ENCODE measurements around the gene SMIM9.
"Not testable (repeated sequence)": the region's sequence is repeated elsewhere in the genome, so short reads cannot be mapped to it uniquely, and the experiment has no call there.

Gene SMIM9

DNA sequence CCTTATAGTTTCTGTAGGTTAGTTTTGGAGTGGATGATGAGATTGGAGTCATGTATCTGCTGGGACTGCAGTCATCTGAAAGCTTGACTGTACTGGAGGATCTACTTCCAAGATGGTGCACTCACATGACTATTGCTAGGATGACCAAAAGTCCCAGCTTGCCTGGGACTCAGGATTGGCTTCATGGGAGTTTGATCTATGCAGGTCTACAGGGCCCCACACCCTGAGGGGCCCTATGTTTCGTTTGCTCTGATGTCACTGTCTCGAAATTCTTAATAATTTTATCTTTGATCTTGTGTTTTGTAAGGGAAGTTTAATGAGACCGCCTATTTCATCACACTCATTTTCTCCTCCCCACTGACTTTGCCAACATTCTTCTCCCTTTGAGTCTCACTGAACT is at the start of gene SMIM9:
Gene SMIM9 (minus strand): TSS at position 101 of the 400 bp plus-strand sequence. CDS start 3,806 bp downstream, outside the sequence.
- no peak for DNase-seq

DNA sequence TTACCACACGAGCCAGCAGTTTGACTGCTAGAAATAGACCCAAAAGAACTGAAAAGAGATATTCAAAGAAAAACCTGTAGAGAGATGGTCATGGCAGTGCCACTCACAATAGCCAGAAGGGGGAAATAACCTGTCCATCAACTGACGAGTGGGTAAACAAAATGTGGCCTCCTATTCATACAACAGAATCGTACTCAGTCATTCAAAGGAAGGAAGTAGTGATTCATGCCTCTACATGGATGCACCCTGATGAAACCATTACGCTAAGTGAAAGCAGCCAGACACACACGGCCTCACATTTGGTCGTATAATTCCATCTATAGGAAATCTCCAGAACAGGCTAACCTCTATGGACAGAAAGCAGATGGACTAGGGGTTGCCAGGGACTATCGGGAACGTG is 49.6 kb upstream of the SMIM9 start:
- not testable (repeated sequence) for DNase-seq

DNA sequence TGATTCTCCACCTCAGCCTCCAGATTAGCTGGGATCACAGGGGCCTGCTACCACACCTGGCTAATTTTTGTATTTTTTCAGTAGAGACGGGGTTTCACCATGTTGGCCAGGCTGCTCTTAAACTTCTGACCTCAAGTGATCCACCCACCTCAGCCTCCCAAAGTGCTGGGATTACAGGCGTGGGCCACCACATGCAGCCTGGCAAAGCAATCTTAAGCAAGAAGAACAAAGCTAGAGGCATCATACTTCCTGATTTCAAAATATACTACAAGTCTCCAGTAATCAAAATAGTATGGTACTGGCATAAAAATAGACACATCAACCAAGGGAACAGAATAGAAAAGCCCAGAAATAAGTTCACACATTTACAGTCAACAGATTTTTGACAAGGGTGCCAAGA is 38.9 kb upstream of the SMIM9 start:
- no peak for DNase-seq

DNA sequence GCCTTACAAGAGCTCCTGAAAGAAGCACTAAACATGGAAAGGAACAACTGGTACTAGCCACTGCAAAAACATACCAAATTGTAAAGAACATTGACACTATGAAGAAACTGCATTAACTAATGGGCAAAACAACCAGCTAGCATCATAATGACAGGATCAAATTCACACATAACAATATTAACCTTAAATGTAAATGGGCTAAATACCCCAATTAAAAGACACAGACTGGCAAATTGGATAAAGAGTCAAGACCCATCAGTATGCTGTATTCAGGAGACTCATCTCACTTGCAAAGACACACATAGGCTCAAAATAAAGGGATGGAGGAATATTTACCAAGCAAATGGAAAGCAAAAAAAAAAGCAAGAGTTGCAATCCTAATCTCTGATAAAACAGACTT is 34.1 kb upstream of the SMIM9 start:
- DNase-seq, result not testable (repeated sequence)

DNA sequence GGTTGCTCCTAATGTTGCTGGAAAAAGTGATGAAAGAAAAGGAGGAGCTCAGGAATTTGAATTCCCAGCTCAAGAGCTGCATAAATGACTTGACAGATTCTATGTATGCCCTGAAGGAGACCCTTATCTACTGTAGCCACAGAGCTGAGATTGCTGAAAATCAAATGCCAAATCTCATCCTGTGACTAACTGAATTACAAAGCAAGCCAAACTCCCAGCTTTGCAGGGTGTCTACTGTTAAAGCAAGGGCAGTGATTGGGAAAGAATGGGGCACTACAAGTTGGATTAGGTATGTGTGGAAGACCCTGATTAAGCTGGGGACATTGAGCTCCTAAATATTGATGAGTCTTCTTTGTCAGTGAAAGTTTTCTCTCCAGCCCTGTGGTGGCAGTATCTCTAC is 20.8 kb upstream of the SMIM9 start:
- DNase-seq, result no peak

DNA sequence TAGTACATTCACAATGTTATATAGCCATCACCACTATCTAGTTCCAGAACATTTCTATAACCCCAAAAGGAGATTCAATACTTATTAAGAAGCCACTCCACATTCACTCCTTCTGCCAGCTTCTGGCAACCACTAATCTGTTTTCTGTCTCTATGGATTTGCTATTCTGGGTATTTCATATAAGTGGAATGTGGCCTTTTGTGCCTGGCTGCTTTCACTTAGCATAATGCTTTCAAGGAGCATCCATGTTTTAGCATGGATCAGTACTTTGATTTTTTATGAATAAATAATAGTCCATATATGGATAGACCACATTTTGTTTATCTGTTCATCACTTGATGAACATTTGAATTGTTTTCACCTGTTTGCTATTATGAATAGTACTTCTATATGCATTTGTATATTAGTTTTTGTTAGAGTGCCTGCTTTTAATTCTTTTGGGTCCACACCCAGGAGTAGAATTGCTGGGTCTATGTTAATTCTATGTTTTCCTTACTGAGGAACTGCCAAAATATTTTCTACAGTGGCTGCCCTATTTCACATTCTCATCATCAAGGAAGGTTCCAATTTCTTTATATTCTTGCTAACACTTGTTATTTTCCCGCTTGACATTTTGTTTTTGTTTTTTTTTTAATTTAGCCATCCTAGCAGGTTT is 16.6 kb upstream of the SMIM9 start:
- DNase-seq, result no peak

DNA sequence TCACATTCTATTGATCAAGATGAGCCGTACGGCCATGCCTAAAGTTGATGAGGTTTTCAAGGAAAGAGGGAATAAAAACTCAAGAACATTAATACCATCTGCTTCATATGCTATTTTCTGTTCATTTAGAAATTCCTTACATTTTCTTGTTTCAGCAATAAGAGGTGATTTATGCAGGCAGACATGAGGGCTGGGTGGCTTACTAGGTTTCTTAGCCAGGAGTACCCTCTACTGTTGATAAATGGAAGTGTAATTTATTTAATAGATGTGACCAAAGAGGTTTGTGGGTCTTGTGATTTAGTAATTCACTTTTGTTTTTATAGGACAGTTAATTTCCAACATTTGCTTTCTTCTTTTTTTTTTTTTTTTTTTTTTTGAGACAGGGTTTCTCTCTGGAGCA is 6.4 kb upstream of the SMIM9 start:
- no peak for DNase-seq

DNA sequence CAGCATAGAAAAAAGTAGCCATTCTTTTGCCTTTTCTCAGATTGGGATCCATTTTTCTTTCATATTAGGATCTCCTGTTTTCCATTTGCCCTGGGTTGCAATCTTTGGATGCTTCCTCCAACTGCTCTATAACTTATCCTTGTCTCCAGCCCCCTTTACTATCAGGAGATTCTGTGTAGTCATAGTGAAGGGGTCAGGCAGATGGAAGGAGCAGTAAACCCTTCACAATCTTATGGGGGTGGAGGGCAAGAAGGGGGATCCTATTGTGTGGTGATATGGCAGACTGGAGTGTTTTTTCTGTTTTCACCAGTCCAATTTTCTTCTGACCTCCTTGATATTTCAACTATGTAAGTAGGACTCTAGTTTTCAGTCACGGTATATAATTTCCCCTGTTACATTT is 1.7 kb upstream of the SMIM9 start:
- DNase-seq, result no peak

DNA sequence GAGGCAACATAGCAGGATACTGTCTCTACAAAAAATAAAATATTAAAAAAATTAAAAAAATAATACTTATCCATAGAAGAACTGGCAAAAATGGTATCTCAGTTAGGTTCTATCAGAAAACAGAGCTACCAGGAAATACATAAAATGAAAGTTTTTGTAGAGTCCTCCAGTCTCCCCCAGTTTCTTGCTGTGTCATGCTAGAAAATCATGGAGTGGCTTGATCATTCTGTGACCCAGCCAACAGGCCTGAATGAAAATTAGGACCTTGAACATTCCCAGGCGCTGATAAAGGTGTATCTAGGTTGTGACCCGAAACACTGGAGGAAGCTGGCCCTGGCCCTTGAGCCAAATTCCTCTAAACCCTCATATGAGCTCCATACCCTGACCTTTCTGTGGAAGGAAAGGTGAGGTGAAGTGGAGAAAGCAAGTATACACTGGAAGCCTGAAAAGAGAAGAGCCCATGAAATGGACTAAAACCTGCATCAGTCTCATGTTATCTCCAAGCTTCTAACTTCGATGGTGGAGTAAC is 652 bp downstream of the SMIM9 start:
- DNase-seq, result no peak

DNA sequence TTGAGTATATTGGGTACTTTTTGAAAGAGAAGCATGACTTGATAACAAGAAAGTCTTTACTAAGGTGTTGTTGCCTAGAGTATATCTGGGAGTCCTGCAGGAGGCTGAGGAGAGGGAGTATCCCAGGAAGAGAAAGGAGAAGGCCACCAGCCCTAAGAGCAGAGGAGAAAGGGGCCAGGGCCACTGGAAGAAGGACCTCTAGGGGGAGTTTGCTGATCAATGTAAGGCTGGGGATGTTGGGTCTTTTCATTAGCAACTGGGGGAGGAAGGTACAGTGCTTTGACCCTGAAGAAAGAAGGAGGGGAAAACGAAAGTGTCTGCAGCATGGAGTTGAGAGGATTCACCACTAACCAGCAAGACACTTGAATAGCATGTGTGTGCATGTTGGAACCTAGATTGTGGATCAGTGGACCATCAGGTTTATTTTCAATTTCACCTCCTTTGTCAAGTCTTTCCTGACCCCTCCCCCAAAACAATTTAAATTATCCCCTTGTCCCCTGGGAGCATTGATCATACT is 4.5 kb downstream of the SMIM9 start:
- no peak for DNase-seq

DNA sequence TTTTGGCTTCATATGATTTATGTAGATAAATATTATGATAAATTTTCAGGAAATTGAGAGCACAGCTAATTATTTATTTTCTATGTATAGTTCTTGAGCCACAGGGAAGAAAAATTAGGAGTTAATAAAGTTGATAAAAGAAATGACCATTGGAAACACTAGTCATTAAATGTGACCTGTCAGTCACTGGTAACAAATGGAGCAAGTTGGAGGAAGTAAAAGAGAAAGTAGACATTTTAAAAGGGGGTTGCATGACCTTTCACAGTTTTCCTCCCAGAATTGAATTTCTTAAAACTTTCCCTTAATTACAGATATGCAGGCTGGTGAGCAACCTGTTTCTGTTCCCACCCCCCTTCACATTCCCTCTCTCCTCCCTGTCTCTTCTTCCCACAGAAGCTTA is 5.3 kb downstream of the SMIM9 start:
- DNase-seq, result no peak

DNA sequence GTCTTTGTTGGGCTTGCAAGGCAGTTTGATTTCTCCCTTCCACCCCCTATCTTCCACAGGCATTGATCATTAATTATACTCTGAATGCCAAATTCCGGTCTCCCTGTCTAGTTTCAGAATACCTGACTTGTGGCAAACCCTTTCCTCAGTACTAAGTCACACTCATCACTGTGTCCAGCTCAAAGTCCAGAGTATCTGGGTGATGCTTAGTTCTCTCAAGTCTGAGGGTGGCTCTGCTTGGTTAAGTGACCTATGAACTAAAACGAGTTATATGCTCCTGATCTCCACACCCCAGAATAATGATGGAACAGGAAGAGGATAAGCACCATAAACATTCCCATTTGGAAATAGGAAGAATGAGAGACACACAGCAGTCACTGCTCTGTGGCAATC is 6.5 kb downstream of the SMIM9 start:
- DNase-seq, result no peak

DNA sequence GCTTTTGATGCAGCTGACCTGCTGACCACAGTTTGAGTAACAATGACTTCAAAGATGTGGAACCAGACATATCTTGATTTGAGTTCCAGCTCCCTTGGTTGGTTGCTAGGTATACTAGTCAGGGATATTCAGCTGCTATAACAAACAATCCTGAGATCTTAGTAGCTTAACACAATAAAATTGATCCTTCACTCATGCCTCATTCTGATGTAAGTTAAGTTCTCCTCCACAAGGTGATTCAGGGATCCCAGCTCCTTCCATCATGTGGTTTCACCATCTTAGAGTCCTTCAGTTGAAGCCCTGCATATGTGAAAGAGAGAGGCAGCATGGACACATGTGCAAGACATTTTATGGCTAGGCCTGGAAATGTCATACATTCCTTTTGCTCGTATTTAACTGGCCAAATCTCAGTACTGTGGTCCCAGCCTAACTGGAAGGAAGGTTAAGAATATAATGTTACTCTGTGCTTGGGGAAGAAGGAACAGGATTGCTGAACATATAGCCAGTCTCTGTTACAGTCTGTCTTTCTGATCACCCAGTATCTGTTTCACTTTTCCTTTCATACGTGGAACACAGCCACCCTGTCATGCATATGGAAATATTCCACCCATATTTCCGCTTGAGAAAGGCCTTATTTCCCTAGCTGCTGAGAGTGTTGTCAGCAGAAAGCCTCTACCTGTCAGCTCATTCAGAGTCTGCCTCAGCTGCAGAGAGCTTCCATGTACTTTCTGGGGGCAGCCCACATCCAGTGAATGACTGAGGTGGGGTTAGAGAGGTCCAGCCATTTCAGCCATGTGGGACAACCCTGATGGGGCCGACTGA is 7.1 kb downstream of the SMIM9 start:
- DNase-seq, result no peak

DNA sequence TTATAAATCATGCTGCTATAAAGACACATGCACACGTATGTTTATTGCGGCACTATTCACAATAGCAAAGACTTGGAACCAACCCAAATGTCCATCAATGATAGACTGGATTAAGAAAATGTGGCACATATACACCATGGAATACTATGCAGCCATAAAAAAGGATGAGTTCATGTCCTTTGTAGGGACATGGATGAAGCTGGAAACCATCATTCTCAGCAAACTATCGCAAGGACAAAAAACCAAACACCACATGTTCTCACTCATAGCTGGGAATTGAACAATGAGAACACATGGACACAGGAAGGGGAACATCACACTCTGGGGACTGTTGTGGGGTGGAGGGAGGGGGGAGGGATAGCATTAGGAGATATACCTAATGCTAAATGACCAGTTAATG is 8.9 kb downstream of the SMIM9 start:
- DNase-seq, result not testable (repeated sequence)

DNA sequence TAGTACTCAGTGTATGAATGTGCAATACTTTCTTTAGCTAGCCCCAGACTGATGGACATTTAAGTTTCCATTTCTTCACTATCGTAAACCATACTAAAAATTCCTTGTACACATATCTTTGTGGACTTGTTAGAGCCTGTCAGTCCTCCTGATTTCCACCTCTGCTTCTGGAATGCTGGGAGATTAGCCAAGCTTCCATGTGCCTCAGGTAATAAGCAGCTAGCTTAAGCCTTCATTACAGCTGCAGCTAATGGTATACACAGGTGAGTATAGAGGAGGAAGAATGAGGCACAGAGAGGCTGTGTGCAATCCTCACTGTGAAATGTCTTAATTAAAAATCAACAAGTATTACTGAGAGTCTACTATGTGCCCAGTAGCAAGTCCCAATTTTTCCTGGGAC is 9.8 kb downstream of the SMIM9 start:
- no peak for DNase-seq

DNA sequence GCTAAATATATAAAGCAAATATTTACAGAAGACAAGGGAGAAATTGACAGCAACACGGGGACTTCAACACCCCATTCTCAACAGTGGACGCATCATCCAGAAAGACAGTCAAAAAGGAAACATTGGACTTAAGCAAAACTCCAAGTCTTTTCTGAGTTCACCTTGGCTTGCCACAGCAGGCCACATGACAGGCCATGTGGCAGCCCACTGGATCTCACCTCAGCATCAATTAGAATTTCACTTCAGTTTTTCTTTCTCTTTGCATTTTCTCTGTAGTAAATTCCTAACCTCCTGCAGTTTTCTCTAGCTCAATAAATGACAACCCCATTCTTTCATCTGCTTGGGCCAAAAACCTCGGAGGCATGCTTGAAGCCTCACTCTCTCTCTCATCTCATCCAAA is 12.4 kb downstream of the SMIM9 start:
- no peak for DNase-seq

DNA sequence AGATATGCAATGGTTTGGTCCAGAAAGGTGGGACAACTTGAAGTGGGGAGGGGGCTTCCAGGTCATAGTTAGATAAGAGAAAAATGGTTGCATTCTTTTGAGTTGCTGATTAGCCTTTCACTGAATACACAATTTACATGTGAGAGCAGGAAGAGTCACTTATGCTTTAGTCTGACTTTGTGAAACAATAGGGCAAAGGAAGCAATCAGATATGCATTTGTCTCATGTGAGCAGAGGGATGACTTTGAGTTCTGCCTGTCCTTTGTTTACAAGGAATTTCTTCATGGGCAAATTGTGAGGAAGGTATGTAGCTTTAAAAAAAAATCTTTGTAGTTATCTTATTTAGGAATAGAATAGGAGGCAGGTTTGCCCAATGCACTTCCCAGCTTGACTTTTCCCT is 12.9 kb downstream of the SMIM9 start:
- DNase-seq, result no peak

DNA sequence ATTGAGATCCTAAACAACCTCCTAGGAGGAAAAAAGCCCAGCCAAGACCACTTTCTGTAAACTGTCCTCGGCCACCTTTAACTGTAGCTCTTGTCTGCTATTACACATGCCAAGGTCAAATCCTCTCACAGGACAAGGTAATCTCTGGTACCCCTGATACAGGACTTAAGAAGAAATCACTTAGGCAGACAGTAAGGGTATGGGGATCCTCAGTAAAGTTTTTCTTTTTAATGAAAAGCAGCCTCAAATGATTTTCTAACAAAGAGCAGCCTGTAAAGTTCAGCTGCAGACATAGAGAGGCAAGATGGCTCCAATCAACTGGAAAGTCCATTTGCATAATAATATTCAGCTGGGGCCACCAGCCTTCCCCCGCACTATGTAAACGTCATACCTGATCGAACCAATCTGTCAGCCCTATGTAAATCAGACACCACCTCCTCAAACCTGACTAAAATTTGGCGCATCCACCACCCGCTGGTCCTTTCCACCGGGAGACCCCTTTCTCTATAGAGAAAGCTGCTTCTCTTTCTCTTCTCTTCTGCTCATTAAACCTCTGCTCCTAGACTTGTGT is 14.6 kb downstream of the SMIM9 start:
- no peak for DNase-seq

DNA sequence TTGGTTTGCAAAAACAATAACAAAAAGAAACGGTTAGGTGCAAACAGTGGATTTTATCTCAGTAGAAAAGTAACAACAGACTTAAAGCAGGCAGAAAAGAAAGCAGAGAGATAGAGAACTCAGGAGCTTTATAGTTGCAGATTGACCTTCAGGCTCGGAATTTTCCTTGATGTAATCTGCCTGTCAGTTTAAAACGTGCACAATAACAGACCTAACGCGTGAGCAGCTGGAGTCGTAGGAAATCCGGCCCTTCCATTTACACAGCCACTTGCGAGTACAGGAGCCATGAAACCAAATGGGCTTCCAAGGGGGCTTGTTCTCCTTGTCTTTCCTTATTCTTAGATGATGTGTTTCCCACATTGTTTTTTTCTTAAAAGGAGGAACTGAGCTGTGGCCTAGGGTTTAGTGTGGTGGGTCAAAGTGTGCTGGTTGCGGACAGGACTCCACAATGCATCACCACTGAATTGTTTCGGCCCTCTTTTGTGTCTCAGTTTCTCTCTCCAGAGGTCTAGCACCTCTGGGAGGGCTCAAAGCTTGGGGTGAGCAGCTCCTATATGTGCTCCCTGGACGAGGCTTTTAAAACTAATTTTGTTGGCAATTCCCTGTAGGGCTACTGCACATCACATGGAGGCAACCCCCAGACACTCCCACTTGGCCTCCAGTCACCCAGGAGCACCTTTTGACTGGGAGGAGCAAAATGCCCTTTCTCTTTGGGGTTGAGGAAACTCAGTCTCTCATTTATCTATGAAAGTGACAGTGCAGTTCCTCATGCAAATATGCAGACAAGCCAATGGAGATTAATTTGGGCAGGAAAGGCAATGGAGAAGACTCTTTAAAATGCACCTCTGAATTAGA is 15.3 kb downstream of the SMIM9 start:
- no peak for DNase-seq

DNA sequence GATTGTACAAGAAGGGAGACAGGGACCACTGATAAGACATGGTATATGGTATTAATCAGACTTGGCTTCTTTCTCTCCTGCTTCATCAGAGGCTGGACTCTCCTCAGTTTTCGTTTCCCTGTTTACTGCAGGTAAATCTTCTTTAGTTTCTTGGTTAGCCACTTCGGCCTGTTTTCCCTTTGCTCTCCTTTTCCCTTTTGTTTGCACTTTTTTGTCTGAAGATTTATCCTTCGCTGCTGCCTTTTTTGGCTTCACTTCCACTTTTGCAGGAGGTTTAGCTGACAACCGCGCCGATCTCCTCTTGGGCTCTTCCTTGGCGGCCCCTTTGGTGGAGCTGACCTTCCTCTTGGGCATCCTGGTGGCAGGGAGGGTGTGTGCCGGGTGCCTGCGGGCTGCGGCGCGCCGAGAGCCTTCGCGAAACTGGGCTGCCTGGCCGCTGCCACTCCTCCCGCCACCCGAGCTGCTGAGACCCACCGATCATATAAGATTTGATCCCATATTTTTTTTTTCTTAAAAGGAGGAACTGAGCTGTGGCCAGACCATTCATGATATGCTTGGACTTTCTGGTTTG is 17.3 kb downstream of the SMIM9 start:
- DNase-seq, result not testable (repeated sequence)

DNA sequence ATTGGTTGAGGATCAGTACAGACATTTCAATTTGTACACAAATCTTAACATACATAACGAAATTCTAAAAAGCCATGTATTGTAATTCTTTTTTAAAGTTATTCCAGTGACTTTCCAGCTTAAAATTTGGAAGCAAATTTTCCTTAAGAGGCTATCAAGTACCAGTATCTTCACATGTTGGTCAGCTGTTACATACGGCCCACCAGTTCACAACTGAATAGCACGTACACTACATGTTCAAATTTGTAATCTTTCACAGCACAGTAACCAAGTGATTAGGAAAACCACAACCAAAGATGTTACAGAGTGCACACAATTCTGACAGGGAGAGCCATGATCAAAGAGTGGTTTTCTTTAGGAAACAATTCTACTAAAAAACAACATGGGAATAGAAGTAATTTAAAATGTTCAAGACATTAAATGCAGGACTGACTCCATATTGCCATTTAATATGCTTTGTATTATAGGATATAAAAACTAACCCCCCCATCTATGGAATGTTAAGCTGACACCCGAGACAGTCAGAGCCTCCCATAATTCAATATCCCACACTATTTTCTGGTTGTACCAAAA is 18.1 kb downstream of the SMIM9 start:
- DNase-seq, result not testable (repeated sequence)

DNA sequence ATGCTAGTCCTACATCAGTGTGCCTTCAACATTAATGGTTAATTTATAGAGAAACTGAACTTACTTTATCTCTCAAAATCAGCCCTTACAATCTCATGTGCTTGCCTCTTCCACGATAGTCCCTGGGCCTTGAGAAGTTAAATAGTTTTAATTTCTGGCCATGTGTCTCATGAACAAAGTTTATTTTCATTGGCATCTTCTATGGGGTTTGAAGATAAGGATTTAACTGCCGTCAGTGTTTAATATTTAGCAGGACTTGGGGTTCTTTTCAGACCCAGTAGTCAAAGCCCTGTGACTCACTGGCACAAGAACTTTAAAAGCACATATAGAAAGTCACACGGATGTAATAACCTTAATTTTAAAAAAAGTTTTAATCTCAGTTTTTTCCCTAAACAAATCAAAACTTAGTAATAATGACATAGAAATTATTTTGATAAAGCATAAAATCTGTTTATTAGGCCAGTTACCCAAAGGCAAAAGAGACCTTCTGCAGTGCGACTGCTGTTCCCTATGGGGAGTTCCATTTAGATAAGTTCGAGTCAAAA is 19.1 kb downstream of the SMIM9 start:
- no peak for DNase-seq
